ENCODE data around the gene GFI1B. TPM values are rescaled to one million over a fixed set of nuclear protein-coding genes. Genes with fewer than 3 reads are reported as not detected.
A peak's percentile ranks its signal among the peaks of the same experiment; 100 is the strongest.

GFI1B gene
- total and polyA plus RNA-seq, 2 of the 4 experiments (the other 2 are of a cell fraction), result 0.02 TPM; not detected in 1

DNA sequence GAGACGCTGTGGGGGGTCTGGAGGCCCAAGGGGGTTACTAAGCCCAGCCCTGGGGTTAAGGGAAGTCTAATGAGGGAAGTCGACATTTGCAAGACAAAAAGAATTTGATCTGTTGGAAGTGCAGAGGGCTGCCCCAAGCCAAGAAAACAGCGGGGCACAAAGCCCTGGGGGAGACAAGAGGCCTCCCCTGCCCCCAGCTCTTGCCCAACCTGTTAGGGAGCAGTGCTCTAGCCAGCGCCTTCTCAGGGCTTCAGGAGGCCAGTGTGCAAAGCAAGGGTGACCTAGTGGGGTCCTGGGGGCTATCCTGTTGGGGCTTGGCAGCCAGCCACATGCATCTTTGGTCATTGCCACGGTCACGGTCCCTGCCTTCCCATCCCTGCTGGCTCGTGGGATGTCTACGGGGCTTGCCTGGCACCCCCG is 25.2 kb downstream of the GFI1B start:
- POLR2A ChIA-PET (ENCODE audit: unreplicated experiment), result no interaction called here
- no peak overlapping the region for H2AK9ac ChIP-seq (replicated peaks; ENCODE audit: low read depth, low read length, poor library complexity)
- no peak overlapping the region for H3K27ac ChIP-seq (ENCODE audit: insufficient read depth, low read length)
- H3K4me1 ChIP-seq (ENCODE audit: control insufficient read depth, insufficient read depth, low read length), result no peaks in the 10 kb centered on the region
- peaks cover 67% of the 10 kb centered on the region for H3K27me3 ChIP-seq (ENCODE audit: control insufficient read depth, insufficient read depth, low read length)
- H3K14ac ChIP-seq (replicated peaks; ENCODE audit: low read depth, low read length), result no peak overlapping the region
- peak overlapping the region; percentile 14 for H2AFZ ChIP-seq (replicated peaks; ENCODE audit: low read length, poor library complexity)
- no peak overlapping the region for H3K23ac ChIP-seq (ENCODE audit: low read depth, low read length)
- no peak overlapping the region for H3K4me2 ChIP-seq (ENCODE audit: low read depth, low read length)
- H4K20me1 ChIP-seq (ENCODE audit: insufficient read depth, low read length), result no peaks in the 10 kb centered on the region
- no TSS peak for BruUV-seq (replicated peaks)
- H3K9me3 ChIP-seq (ENCODE audit: control insufficient read depth, insufficient read depth, low read length), result no peaks in the 10 kb centered on the region
- no peak overlapping the region for H2BK15ac ChIP-seq (ENCODE audit: low read depth, low read length)
- dilution Hi-C loops (cut with HindIII; ENCODE audit: low sequenced_read_pairs, unreplicated experiment), result no loop called here
- in situ Hi-C loops (cut with MboI; ENCODE audit: low sequenced_read_pairs), result no loop called here
- H3K4ac ChIP-seq (ENCODE audit: low read depth, low read length), result no peak overlapping the region
- intact Hi-C loops (cut with micrococcal nuclease), result no loop called here
- ATAC-seq (ENCODE audit: low read depth) (no peak), DNase-seq (no peak)
- no peaks in the 10 kb centered on the region for H3K79me1 ChIP-seq (ENCODE audit: low read depth in 1 of 2, low read length in 2 of 2)
- H2AK5ac ChIP-seq (ENCODE audit: low read depth, low read length), result no peak overlapping the region
- no peak overlapping the region for H4K5ac ChIP-seq (ENCODE audit: low read depth, low read length)
- TF ChIP-seq CHD1 (IDR thresholded peaks at IDR 0.05; ENCODE audit: low read depth, low read length) (no peak), MAFK (IDR thresholded peaks at IDR 0.05; ENCODE audit: low read depth, low read length) (no peak), BHLHE40 (IDR thresholded peaks at IDR 0.05; ENCODE audit: low read depth, low read length) (no peak), CTCF (conservative IDR thresholded peaks at IDR 0.05; ENCODE audit: low read depth, low read length) (no peak), NFE2L2 (IDR thresholded peaks at IDR 0.05; ENCODE audit: low read depth, low read length) (no peak), CEBPB (IDR thresholded peaks at IDR 0.05; ENCODE audit: low read depth, low read length) (no peak)
- no peak overlapping the region for H3K56ac ChIP-seq (ENCODE audit: extremely low read depth, insufficient read depth, low read length)
- H2BK120ac ChIP-seq (ENCODE audit: low read depth, low read length), result no peak overlapping the region
- 24% methylated on average over 5 of the region's 9 CpGs; no CpG with 5 or more reads in 1 of the 2 experiments for WGBS, 2 experiments (ENCODE audit: extremely low coverage in 2 of 2, insufficient read length in 1 of 2)
- H2BK20ac ChIP-seq (ENCODE audit: low read depth, low read length), result no peak overlapping the region
- H3K9ac ChIP-seq (ENCODE audit: low read depth, low read length), result no peak overlapping the region
- H4K8ac ChIP-seq (ENCODE audit: low read depth in 2 of 2, low read length in 2 of 2), result no peak overlapping the region
- no peak overlapping the region for H4K91ac ChIP-seq (ENCODE audit: insufficient read depth, low read depth, low read length)
- CTCF ChIA-PET, result interaction anchor here (0.8 kb wide), 1 partner anchor 18 kb away, joined by 3 read pairs; no protein-coding TSS in a partner anchor
- no peaks in the 10 kb centered on the region for H3K9me1 ChIP-seq (ENCODE audit: insufficient read depth, low read length)
- H2BK5ac ChIP-seq (ENCODE audit: low read depth, low read length, poor library complexity, severe bottlenecking), result no peak overlapping the region
- no peaks in the 10 kb centered on the region for H3K36me3 ChIP-seq (ENCODE audit: control insufficient read depth, insufficient read depth, low read length)
- H3K18ac ChIP-seq (ENCODE audit: low read depth, low read length), result no peak overlapping the region
- H3K4me3 ChIP-seq (ENCODE audit: insufficient read depth, low read depth, low read length), result no peak overlapping the region

Data from IMR-90 (cell line).